SU-DHL-6 (cell line): Measurements from ENCODE around the gene ACTN1.

Experiments used
- H2AFZ ChIP-seq: fragments of 200-600 bp; sonication (generic); 2 replicates; pipeline ENCODE4 v1.6.1; 2014; ENCODE audit warnings: low read depth, mild to moderate bottlenecking, moderate library complexity, mixed read lengths, antibody characterized with exemption, low read length; ENCODE audit not compliant: severe bottlenecking
- H3F3A ChIP-seq: fragments of 200-600 bp; shearing (Covaris generic); 2 replicates; pipeline ENCODE4 v1.6.0; 2016; ENCODE audit warnings: antibody characterized with exemption, mild to moderate bottlenecking; ENCODE audit not compliant: insufficient read depth
- H3K27ac ChIP-seq: fragments of 200-600 bp; sonication (generic); 2 replicates; pipeline ENCODE4 v1.5.1; 2016; ENCODE audit warnings: low read depth, mild to moderate bottlenecking, low read length, moderate library complexity, mixed read lengths
- H3K27me3 ChIP-seq: fragments of 200-600 bp; sonication (generic), shearing (Covaris generic); 2 replicates; pipeline ENCODE4 v1.6.0; 2014; ENCODE audit warnings: mild to moderate bottlenecking, low read length
- H3K36me3 ChIP-seq: fragments of 200-600 bp; sonication (generic); 2 replicates; pipeline ENCODE4 v1.6.1; 2014; ENCODE audit warnings: mild to moderate bottlenecking, low read length, mixed read lengths
- H3K4me2 ChIP-seq: fragments of 300-600, 200-600 bp; shearing (Covaris generic), sonication (generic); 2 replicates; pipeline ENCODE4 v1.6.0; 2014; ENCODE audit warnings: low read length, low read depth, mild to moderate bottlenecking; ENCODE audit not compliant: poor library complexity, severe bottlenecking
- H3K4me3 ChIP-seq: fragments of 200-600 bp; sonication (generic); 2 replicates; pipeline ENCODE4 v1.5.1; 2014; ENCODE audit warnings: antibody characterized with exemption, low read length, mild to moderate bottlenecking, mixed read lengths; ENCODE audit not compliant: insufficient read depth, poor library complexity, severe bottlenecking
- H3K79me2 ChIP-seq: fragments of 200-600 bp; sonication (generic); 2 replicates; pipeline ENCODE4 v1.6.1; 2014; ENCODE audit warnings: mild to moderate bottlenecking, low read length, moderate library complexity; ENCODE audit not compliant: insufficient read depth
- H3K9ac ChIP-seq: fragments of 200-600 bp; sonication (generic); 2 replicates; pipeline ENCODE4 v1.7.0; 2014; ENCODE audit warnings: mild to moderate bottlenecking, low read length
- H3K9me2 ChIP-seq: fragments of 200-600 bp; sonication (generic); replicated peaks from 2 replicates; pipeline ENCODE4 v1.6.1; 2014; ENCODE audit warnings: low read length; ENCODE audit not compliant: insufficient read depth
- H3K9me3 ChIP-seq: fragments of 200-600 bp; sonication (generic); 2 replicates; pipeline ENCODE4 v1.6.1; 2014; ENCODE audit warnings: low read length, mixed read lengths; ENCODE audit not compliant: insufficient read depth
- H4K20me1 ChIP-seq: fragments of 200-600 bp; sonication (generic); 2 replicates; pipeline ENCODE4 v1.6.1; 2014; ENCODE audit warnings: low read depth, mild to moderate bottlenecking, antibody characterized with exemption, low read length, moderate library complexity, mixed read lengths
- CTCF ChIP-seq: fragments of 200-600 bp; sonication (generic); IDR thresholded peaks from one replicate; pipeline ENCODE4 v1.5.1; 2017; ENCODE audit warnings: antibody characterized with exemption, mild to moderate bottlenecking, low read length, moderate library complexity; ENCODE audit not compliant: insufficient read depth, poor library complexity, severe bottlenecking
- EZH2phosphoT487 ChIP-seq: fragments of 200-600 bp; sonication (generic), shearing (Covaris generic); conservative IDR thresholded peaks from 2 replicates; pipeline ENCODE4 v1.6.1; 2018; ENCODE audit warnings: mild to moderate bottlenecking, antibody characterized with exemption, low read length, moderate library complexity, mixed read lengths

ACTN1 gene

GRCh38 chr14:68947802-68948201 is 31.3 kb downstream of the ACTN1 start:
- Histone ChIP-seq H3K79me2 (no peaks in the 10 kb centered on the region), H3K27ac (no peak overlapping the region), H3K4me2 (no peak overlapping the region), H3K9ac (no peak overlapping the region), H3K36me3 (no peaks in the 10 kb centered on the region), H4K20me1 (no peaks in the 10 kb centered on the region), H3K9me3 (no peaks in the 10 kb centered on the region), H3K9me2 (no peaks in the 10 kb centered on the region), H3K27me3 (no peaks in the 10 kb centered on the region), H2AFZ (no peak overlapping the region), H3F3A (no peaks in the 10 kb centered on the region), H3K4me3 (no peak overlapping the region)
- no peak for TF ChIP-seq CTCF
- TF ChIP-seq EZH2phosphoT487, result no peak

GRCh38 chr14:68946489-68946822 is 32.6 kb downstream of the ACTN1 start:
- H4K20me1 ChIP-seq, result no peaks in the 10 kb centered on the region
- no peaks in the 10 kb centered on the region for H3K9me2 ChIP-seq
- no peaks in the 10 kb centered on the region for H3F3A ChIP-seq
- H3K36me3 ChIP-seq, result no peaks in the 10 kb centered on the region
- no peaks in the 10 kb centered on the region for H3K79me2 ChIP-seq
- no peaks in the 10 kb centered on the region for H3K27me3 ChIP-seq
- no peak for TF ChIP-seq EZH2phosphoT487
- TF ChIP-seq CTCF, result no peak
- no peak overlapping the region for H3K27ac ChIP-seq
- H3K9ac ChIP-seq, result no peak overlapping the region
- H3K4me3 ChIP-seq, result no peak overlapping the region
- H3K4me2 ChIP-seq, result no peak overlapping the region
- H3K9me3 ChIP-seq, result no peaks in the 10 kb centered on the region
- H2AFZ ChIP-seq, result no peak overlapping the region

GRCh38 chr14:68945585-68946488 is 33.3 kb downstream of the ACTN1 start:
- H3K79me2 ChIP-seq, result no peaks in the 10 kb centered on the region
- no peak overlapping the region for H2AFZ ChIP-seq
- H3K4me3 ChIP-seq, result no peak overlapping the region
- no peaks in the 10 kb centered on the region for H3K36me3 ChIP-seq
- no peaks in the 10 kb centered on the region for H4K20me1 ChIP-seq
- H3K9ac ChIP-seq, result no peak overlapping the region
- H3F3A ChIP-seq, result no peaks in the 10 kb centered on the region
- TF ChIP-seq EZH2phosphoT487 (no peak), CTCF (no peak)
- H3K4me2 ChIP-seq, result no peak overlapping the region
- no peaks in the 10 kb centered on the region for H3K27me3 ChIP-seq
- no peaks in the 10 kb centered on the region for H3K9me2 ChIP-seq
- H3K27ac ChIP-seq, result no peak overlapping the region
- no peaks in the 10 kb centered on the region for H3K9me3 ChIP-seq
